Smooth muscle cell of bladder (primary cell): ENCODE data around the gene PGM2L1. TPM values are rescaled to one million over a fixed set of nuclear protein-coding genes. Genes with fewer than 3 reads are reported as not detected.

Experiments used
- total RNA-seq: library from RNA; depleted of rRNA; stranded (reverse); fragments of >200 nt; gene quantifications from 2 replicates; pipeline ENCODE4 v1.2.3, GENCODE V29; 2014

The PGM2L1 gene
- total RNA-seq = 3.0 and 3.5 TPM in 2 replicates

DNA sequence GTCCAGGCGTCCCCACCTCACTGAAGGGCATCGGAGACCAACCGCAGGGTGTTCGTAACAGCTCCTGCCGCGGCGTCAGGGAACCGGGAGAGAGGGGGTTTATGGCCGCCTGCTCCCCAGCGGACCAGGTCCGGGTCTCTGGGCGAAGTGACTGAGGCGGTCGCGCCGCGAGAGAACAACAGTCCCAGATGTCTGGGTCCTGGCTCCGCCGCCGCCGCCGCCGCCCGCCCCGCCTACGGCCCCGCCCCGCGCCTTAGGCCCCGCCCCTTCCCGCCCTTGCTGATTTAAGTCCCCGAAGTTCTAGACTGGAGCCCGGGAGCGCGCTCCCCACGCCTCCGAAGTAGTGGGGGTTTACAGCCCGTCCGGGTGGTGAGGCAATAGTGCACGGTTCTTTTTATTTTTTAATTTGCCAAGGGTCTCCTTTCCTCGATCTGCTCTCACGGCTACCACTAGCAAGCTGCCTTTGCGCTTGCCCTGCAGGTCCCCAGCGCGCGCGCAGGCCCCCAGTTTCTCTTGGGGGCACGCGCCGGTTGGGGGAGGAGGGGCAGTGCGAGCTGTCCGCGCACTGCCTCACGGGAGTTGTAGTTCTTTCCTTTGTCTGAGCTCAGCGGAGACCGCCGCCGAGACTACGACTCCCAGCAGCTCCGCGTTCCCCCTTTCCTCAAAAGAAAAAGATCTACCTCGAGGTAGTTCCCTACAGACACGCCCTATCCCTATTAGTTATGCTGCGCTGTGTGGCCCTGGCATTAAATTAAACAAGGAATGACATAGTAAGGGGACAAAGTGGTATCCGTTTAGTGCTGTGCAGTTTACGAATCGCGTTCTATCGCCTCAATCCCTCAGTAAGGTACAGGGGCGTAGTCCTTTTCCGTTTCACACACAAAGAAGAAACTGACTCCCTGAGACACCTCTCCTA lies at the start of gene PGM2L1:
Gene PGM2L1, minus strand, starts transcription at position 190 of the 916 bp plus-strand sequence. CDS start 272 bp downstream, outside the sequence.

GRCh38 chr11:74311352-74311926 lies 86.8 kb downstream of the PGM2L1 start, which contains the start of gene P4HA3:
Gene P4HA3 (minus strand): TSS chr11:74311640. CDS start chr11:74311611, 29 bp downstream.

Other genes starting within 250 kb of the PGM2L1 start
- gene C2CD3, start 227.4 kb downstream of the PGM2L1 start, total RNA-seq = 4.1 and 5.9 TPM in 2 replicates
- gene PPME1, start 227.1 kb downstream of the PGM2L1 start, total RNA-seq = 20.6 and 27.5 TPM in 2 replicates
- 20.8 and 35.9 TPM in 2 replicates for gene P4HA3, start 86.8 kb downstream of the PGM2L1 start, total RNA-seq
- 5.5 and 18.1 TPM in 2 replicates for gene KCNE3, start 69.1 kb upstream of the PGM2L1 start, total RNA-seq
- 3.3 and 3.6 TPM in 2 replicates for gene LIPT2, start 95.3 kb upstream of the PGM2L1 start, total RNA-seq
- 9.7 and 9.8 TPM in 2 replicates for gene POLD3, start 194.1 kb upstream of the PGM2L1 start, total RNA-seq